ENCODE data around the gene NEXMIF.
"Not testable (repeated sequence)": the region's sequence is repeated elsewhere in the genome, so short reads cannot be mapped to it uniquely, and the experiment has no call there.

NEXMIF gene

GRCh38 chrX:74925225-74926088 is at the start of gene NEXMIF:
Gene NEXMIF (minus strand): TSS chrX:74925452.
- no peak for DNase-seq (ENCODE audit: low read depth)

- DNase-seq (ENCODE audit: low read depth): not testable (repeated sequence)
These were observed 36.7 kb upstream of the NEXMIF start for GRCh38 chrX:74961962-74962361.

GRCh38 chrX:74949717-74950116 is 24.5 kb upstream of the NEXMIF start:
- DNase-seq (ENCODE audit: low read depth): no peak

- DNase-seq (ENCODE audit: low read depth): no peak
These were observed 15.2 kb upstream of the NEXMIF start for GRCh38 chrX:74940414-74940813.

- DNase-seq (ENCODE audit: low read depth): no peak
These were observed 6.0 kb upstream of the NEXMIF start for GRCh38 chrX:74931214-74931613.

GRCh38 chrX:74924449-74925224 is 615 bp downstream of the NEXMIF start:
- DNase-seq (ENCODE audit: low read depth): no peak

GRCh38 chrX:74923942-74924448 is 1.3 kb downstream of the NEXMIF start:
- no peak for DNase-seq (ENCODE audit: low read depth)

- DNase-seq (ENCODE audit: low read depth): no peak
These were observed 2.2 kb downstream of the NEXMIF start for GRCh38 chrX:74922922-74923543.

GRCh38 chrX:74911494-74911893 is 13.8 kb downstream of the NEXMIF start:
- DNase-seq (ENCODE audit: low read depth): no peak

- DNase-seq (ENCODE audit: low read depth): no peak
These were observed 18.8 kb downstream of the NEXMIF start for GRCh38 chrX:74906417-74906816.

GRCh38 chrX:74902806-74903205 is 22.4 kb downstream of the NEXMIF start:
- no peak for DNase-seq (ENCODE audit: low read depth)

GRCh38 chrX:74892561-74892960 is 32.7 kb downstream of the NEXMIF start:
- no peak for DNase-seq (ENCODE audit: low read depth)

GRCh38 chrX:74890676-74891430 is 34.4 kb downstream of the NEXMIF start:
- no peak for DNase-seq (ENCODE audit: low read depth)

- not testable (repeated sequence) for DNase-seq (ENCODE audit: low read depth)
These were observed 42.9 kb downstream of the NEXMIF start for GRCh38 chrX:74882383-74882782.

- DNase-seq (ENCODE audit: low read depth): no peak
These were observed 59.5 kb downstream of the NEXMIF start for GRCh38 chrX:74865725-74866124.

GRCh38 chrX:74853255-74853654 is 72.0 kb downstream of the NEXMIF start:
- DNase-seq (ENCODE audit: low read depth): no peak

- no peak for DNase-seq (ENCODE audit: low read depth)
These were observed 89.7 kb downstream of the NEXMIF start for GRCh38 chrX:74835566-74835965.

- not testable (repeated sequence) for DNase-seq (ENCODE audit: low read depth)
These were observed 105.5 kb downstream of the NEXMIF start for GRCh38 chrX:74819797-74820196.

- DNase-seq (ENCODE audit: low read depth): no peak
These were observed 110.6 kb downstream of the NEXMIF start for GRCh38 chrX:74814681-74815080.

- DNase-seq (ENCODE audit: low read depth): no peak
These were observed 120.7 kb downstream of the NEXMIF start for GRCh38 chrX:74804574-74804973.

- no peak for DNase-seq (ENCODE audit: low read depth)
These were observed 125.2 kb downstream of the NEXMIF start for GRCh38 chrX:74800062-74800461.
